Hepatocyte (in vitro differentiated cells): ENCODE results near the gene ZFYVE19. TPM values are rescaled to one million over a fixed set of nuclear protein-coding genes. Genes with fewer than 3 reads are reported as not detected.
A peak's percentile ranks its signal among the peaks of the same experiment; 100 is the strongest.

ENCODE experiments used
- DNase-seq: peaks from one replicate; pipeline ENCODE4 v3.0.0-alpha.2; 2016; ENCODE audit warnings: low spot score
- H2AFZ ChIP-seq: fragments of 200-600 bp; sonication (generic); 2 replicates; pipeline ENCODE4 v1.6.0; 2016; ENCODE audit warnings: antibody characterized with exemption, mild to moderate bottlenecking
- H3K27ac ChIP-seq: fragments of 200-600 bp; sonication (generic); 2 replicates; pipeline ENCODE4 v1.5.1; 2016; ENCODE audit warnings: mild to moderate bottlenecking
- H3K27me3 ChIP-seq: fragments of 200-600 bp; sonication (generic); 2 replicates; pipeline ENCODE4 v1.6.1; 2016
- H3K36me3 ChIP-seq: fragments of 200-600 bp; sonication (generic); replicated peaks from 2 replicates; pipeline ENCODE4 v1.5.1; 2016; ENCODE audit warnings: low read depth; ENCODE audit not compliant: insufficient read depth
- H3K4me1 ChIP-seq: fragments of 200-600 bp; sonication (generic); 2 replicates; pipeline ENCODE4 v1.5.1; 2016; ENCODE audit warnings: mild to moderate bottlenecking, moderate library complexity; ENCODE audit not compliant: insufficient read depth
- H3K4me2 ChIP-seq: fragments of 200-600 bp; sonication (generic); 2 replicates; pipeline ENCODE4 v1.6.0; 2016
- H3K4me3 ChIP-seq: fragments of 200-600 bp; sonication (generic); 2 replicates; pipeline ENCODE4 v1.5.1; 2016; ENCODE audit warnings: mild to moderate bottlenecking
- H3K79me2 ChIP-seq: fragments of 200-600 bp; sonication (generic); 2 replicates; pipeline ENCODE4 v1.6.0; 2017; ENCODE audit warnings: mild to moderate bottlenecking
- H3K9me2 ChIP-seq: fragments of 200-600 bp; sonication (generic); replicated peaks from 2 replicates; pipeline ENCODE4 v1.6.0; 2017; ENCODE audit warnings: mild to moderate bottlenecking; ENCODE audit not compliant: insufficient read depth
- H3K9me3 ChIP-seq: fragments of 200-600 bp; sonication (generic); 2 replicates; pipeline ENCODE4 v1.5.1; 2016; ENCODE audit warnings: low read depth, mild to moderate bottlenecking
- H4K20me1 ChIP-seq: fragments of 200-600 bp; sonication (generic); 2 replicates; pipeline ENCODE4 v1.6.0; 2016; ENCODE audit warnings: mild to moderate bottlenecking; ENCODE audit not compliant: insufficient read depth, poor library complexity, severe bottlenecking
- EZH2 ChIP-seq: fragments of 200-600 bp; sonication (generic); IDR thresholded peaks from 2 replicates; pipeline ENCODE4 v1.6.1; 2016; ENCODE audit warnings: antibody characterized with exemption, mild to moderate bottlenecking, borderline replicate concordance
- EZH2phosphoT487 ChIP-seq: fragments of 200-600 bp; sonication (generic); IDR thresholded peaks from one replicate; pipeline ENCODE4 v1.6.1; 2018; ENCODE audit warnings: antibody characterized with exemption, mild to moderate bottlenecking, low read depth, moderate library complexity; ENCODE audit not compliant: unreplicated experiment, severe bottlenecking
- whole genome bisulfite sequencing: methylation state at CpG from one replicate; pipeline ENCODE4 v1.1.6; 2016; ENCODE audit warnings: low lambda C conversion rate; ENCODE audit errors: missing lambda C conversion rate; 5-methylcytosine and 5-hydroxymethylcytosine counted together
- polyA plus RNA-seq: library from polyadenylated mRNA; unstranded; fragments of >200 nt; fragmentation: Nextera tagmentation; extraction: Ambion mirVana; gene quantifications from 2 replicates; pipeline ENCODE4 v1.2.1, GENCODE V29; 2016
- total RNA-seq: library from RNA; depleted of rRNA; stranded (reverse); fragments of >200 nt; gene quantifications from 2 replicates; pipeline ENCODE4 v1.2.3, GENCODE V29; 2014
- TF ChIP-seq, protein P1 (sequence below): fragments of 200-600 bp; sonication (generic); IDR thresholded peaks from 2 replicates; pipeline ENCODE4 v1.5.1; 2016; ENCODE audit warnings: antibody characterized with exemption, mild to moderate bottlenecking; ENCODE audit not compliant: poor library complexity

Gene ZFYVE19
- total and polyA plus RNA-seq, 2 experiments from 2014 or later, result 25.4 to 25.6 TPM

- peaks cover 43% of the 10 kb centered on the region for H3K4me1 ChIP-seq
- no peak for DNase-seq
- WGBS, result 95% methylated on average over 32 of the region's 32 CpGs
Observed at GRCh38 chr15:40766906-40767837, 39.7 kb upstream of the ZFYVE19 start.

GRCh38 chr15:40767838-40768500, 38.9 kb upstream of the ZFYVE19 start:
- H3K79me2 ChIP-seq, result no peaks in the 10 kb centered on the region
- peaks cover 37% of the 10 kb centered on the region for H3K4me1 ChIP-seq
- DNase-seq, result no peak
- H3K27ac ChIP-seq, result no peak overlapping the region
- H3K27me3 ChIP-seq, result no peaks in the 10 kb centered on the region
- WGBS, result 97% methylated on average over 26 of the region's 29 CpGs
- no peaks in the 10 kb centered on the region for H4K20me1 ChIP-seq
- H3K4me2 ChIP-seq, result no peak overlapping the region
- H3K4me3 ChIP-seq, result no peak overlapping the region
- H3K9me3 ChIP-seq, result no peaks in the 10 kb centered on the region
- TF ChIP-seq, protein P1, sequence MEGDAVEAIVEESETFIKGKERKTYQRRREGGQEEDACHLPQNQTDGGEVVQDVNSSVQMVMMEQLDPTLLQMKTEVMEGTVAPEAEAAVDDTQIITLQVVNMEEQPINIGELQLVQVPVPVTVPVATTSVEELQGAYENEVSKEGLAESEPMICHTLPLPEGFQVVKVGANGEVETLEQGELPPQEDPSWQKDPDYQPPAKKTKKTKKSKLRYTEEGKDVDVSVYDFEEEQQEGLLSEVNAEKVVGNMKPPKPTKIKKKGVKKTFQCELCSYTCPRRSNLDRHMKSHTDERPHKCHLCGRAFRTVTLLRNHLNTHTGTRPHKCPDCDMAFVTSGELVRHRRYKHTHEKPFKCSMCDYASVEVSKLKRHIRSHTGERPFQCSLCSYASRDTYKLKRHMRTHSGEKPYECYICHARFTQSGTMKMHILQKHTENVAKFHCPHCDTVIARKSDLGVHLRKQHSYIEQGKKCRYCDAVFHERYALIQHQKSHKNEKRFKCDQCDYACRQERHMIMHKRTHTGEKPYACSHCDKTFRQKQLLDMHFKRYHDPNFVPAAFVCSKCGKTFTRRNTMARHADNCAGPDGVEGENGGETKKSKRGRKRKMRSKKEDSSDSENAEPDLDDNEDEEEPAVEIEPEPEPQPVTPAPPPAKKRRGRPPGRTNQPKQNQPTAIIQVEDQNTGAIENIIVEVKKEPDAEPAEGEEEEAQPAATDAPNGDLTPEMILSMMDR, result no peak
- no peak for TF ChIP-seq EZH2phosphoT487
- TF ChIP-seq EZH2, result no peak
- H3K36me3 ChIP-seq, result no peaks in the 10 kb centered on the region
- no peak overlapping the region for H2AFZ ChIP-seq
- H3K9me2 ChIP-seq, result no peaks in the 10 kb centered on the region

More at GRCh38 chr15:40766906-40767837, 39.7 kb upstream of the ZFYVE19 start:
- no peak overlapping the region for H3K4me2 ChIP-seq
- no peak for TF ChIP-seq EZH2
- TF ChIP-seq, protein P1, result no peak
- TF ChIP-seq EZH2phosphoT487, result no peak
- H3K27ac ChIP-seq, result no peak overlapping the region
- no peaks in the 10 kb centered on the region for H3K27me3 ChIP-seq
- H4K20me1 ChIP-seq, result no peaks in the 10 kb centered on the region
- H3K9me2 ChIP-seq, result no peaks in the 10 kb centered on the region
- no peak overlapping the region for H2AFZ ChIP-seq
- H3K9me3 ChIP-seq, result no peaks in the 10 kb centered on the region
- no peaks in the 10 kb centered on the region for H3K79me2 ChIP-seq
- no peak overlapping the region for H3K4me3 ChIP-seq
- H3K36me3 ChIP-seq, result no peaks in the 10 kb centered on the region

- Histone ChIP-seq H3K36me3 (no peaks in the 10 kb centered on the region), H3K9me3 (no peaks in the 10 kb centered on the region), H3K4me2 (no peak overlapping the region), H3K27ac (peak overlapping the region; percentile 75), H2AFZ (no peak overlapping the region), H3K79me2 (no peaks in the 10 kb centered on the region), H3K4me1 (peaks cover 32% of the 10 kb centered on the region), H3K9me2 (no peaks in the 10 kb centered on the region), H4K20me1 (no peaks in the 10 kb centered on the region), H3K27me3 (no peaks in the 10 kb centered on the region), H3K4me3 (no peak overlapping the region)
- 93% methylated on average over 21 of the region's 21 CpGs for WGBS
- TF ChIP-seq EZH2phosphoT487 (no peak), EZH2 (no peak)
- TF ChIP-seq, protein P1, result no peak
- DNase-seq, result no peak
Observed at GRCh38 chr15:40768521-40769273, 38.2 kb upstream of the ZFYVE19 start.
